HG03442 (cell line): ENCODE measurements around the gene GJB1.

Experiments used
- ATAC-seq: cut with Tn5 transposase; IDR thresholded peaks from one replicate; pipeline ENCODE4 v1.9.1; 2021; ENCODE audit warnings: mild to moderate bottlenecking, moderate library complexity; ENCODE audit not compliant: unreplicated experiment

GJB1 gene

GRCh38 chrX:71214604-71215337 lies 8.3 kb upstream of the GJB1 start:
- ATAC-seq, result no peak

DNA sequence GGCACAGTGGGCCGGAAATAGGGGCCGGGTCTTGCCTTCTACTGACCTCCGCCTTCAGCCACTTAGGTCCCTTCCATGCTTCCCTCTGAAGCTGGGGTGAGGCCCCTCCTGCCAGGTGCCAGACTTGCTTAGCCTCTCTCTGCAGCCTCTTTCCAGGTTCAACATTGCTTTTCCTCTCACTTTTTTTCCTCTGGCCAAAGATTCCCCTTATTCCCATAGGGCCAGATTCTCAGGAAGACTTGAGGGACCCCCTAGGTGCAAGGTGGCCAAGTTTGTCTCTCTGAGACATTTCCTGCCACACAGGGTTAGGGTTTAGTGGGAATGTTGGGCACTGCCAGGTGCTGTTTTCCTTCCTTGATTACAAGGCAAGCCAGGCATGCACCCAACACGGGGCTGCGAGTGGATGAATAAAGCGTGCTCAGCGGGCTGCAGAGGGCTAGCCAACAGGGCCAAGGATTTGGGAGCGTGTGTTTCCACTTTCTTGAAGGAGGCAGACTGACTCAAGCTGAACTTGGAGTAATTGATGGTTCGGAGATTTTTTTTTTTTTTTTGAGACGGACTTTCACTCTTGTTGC lies 7.6 kb upstream of the GJB1 start:
- ATAC-seq, result no peak

- no peak for ATAC-seq
Measured at GRCh38 chrX:71216485-71216884, 6.5 kb upstream of the GJB1 start.

GRCh38 chrX:71217298-71217697 lies 5.7 kb upstream of the GJB1 start:
- ATAC-seq, result no peak

DNA sequence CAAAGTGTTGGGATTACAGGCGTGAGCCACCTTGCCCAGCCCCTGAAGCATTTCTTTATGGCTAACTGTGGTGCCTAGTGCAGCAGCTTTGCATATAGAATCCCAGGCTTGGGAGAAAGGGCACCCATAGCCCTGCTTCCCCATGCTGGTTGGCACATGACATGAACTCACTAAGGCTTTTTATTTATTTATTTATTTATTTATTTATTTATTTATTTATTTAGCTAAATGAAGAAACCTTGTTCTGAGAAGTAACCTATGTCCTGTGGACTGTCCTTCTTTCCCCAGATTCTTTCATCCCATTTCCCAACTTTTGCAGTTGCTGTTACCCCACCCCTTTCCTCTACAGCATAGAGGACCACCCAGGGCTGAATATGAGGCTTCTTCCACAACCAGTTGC lies 1.9 kb upstream of the GJB1 start:
- no peak for ATAC-seq

GRCh38 chrX:71224098-71224708 lies 1.2 kb downstream of the GJB1 start:
- no peak for ATAC-seq

DNA sequence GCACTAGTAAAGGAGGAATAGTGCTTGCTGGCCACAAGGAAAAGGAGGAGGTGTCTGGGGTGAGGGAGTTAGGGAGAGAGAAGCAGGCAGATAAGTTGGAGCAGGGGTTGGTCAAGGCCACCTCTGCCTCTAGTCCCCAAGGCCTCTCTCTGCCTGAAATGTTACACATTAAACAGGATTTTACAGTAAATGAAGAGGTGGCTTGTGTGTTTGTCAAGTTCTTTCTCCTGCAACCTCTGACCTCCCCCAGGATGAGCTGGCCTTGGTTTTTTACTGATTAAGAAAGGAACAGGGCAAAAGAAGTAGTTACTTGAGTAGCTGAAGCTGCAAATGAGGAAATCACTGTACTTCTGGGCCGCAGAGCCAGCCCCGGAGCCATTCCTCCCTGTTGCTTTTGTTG lies 2.0 kb downstream of the GJB1 start:
- ATAC-seq, result no peak

GRCh38 chrX:71225676-71226075 lies 2.7 kb downstream of the GJB1 start:
- no peak for ATAC-seq

DNA sequence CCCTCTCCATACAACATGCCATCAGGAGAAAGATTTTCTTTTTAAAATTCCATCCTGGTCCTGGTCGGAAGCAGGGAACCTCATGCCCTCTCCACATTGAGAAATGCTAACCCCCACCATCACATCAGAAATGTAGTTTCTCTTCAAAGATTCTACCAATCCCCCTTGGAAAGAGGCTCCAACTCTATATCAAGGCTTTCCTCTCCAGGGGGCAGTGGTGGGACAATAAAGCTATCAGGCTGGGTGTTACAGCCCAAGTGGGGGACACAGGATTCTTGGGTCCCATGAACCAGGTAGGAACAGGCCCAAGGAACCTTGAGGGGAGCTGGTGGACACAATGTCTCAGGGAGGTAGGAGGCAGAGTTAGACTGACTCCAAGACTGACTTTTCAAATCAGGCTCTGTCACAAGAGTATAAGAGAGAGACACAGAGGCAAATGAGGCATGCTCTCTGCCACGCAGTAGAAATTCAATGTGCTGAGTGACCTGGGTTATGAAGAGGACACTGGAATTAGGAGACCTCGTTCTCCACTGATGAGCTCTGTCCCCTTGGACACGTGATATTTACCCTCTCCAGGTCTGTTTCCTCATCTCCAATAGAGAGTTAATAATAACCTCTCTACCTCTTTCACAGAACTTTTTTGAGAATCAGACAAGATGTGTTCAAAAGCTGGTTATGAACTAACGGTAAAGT lies 4.5 kb downstream of the GJB1 start:
- no peak for ATAC-seq

DNA sequence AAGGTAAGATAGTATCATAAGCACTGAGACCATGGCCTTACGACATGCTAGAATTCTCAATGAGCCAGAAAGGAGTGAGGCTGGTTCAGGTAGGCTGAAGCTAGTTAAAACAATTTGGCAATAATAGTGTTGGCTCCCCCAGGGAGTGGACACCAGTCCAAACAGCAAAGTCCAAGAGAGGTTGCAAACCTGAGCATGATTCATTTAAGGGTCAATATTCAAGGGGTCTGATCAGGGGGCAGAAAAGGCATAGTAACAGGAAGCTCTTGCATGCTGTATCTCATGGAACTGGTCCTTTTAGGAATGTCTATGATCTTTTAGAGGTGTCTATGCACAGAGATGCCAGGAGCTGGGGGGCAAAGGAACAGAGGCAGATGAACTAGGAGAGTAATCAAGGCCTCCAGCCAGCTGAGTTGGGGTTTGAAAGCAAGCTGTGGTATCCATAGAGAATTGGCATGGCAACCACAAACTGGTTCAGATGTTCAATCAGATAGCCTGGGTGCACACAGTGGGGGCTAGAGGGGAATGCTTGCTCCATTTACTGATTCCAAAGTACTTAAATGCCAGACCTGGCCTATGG lies 5.1 kb downstream of the GJB1 start:
- ATAC-seq, result no peak

DNA sequence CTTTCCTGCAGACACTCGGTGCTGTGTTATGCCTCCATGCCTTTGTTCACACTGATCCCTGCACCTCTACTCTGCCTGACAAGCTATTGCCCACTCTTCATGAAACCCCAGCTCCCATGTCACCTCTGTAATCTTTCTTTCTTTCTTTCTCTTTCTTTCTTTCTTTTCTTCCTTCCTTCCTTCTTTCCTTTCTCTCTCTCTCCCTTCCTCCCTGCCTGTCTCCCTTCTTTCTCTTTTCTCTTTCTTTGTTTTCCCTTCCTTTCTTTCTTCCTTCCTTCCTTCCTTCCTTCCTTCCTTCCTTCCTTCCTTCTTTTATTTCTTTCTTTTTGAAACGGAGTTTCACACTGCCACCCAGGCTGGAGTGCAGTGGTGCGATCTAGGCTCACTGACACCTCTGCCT lies 12.5 kb downstream of the GJB1 start:
- no peak for ATAC-seq

DNA sequence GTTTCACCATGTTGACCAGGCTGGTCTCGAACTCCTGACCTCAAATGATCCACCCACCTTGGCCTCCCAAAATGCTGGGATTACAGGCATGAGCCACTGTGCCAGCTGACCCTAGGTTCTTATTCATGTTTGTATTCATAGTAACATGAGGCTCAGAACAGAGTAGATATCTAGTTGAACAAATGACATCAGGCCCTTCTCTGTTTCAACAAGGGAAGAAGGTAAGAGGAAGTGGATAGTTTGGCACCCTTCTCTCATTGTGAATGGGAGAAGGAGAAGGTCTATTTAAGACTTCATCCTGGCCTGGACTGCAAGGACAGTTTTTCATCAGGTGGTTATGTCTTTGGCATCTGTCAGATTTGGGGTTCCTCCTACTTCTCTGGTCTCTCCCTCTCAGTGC lies 13.8 kb downstream of the GJB1 start:
- no peak for ATAC-seq

- no peak for ATAC-seq
Measured at GRCh38 chrX:71239781-71240180, 16.8 kb downstream of the GJB1 start.

DNA sequence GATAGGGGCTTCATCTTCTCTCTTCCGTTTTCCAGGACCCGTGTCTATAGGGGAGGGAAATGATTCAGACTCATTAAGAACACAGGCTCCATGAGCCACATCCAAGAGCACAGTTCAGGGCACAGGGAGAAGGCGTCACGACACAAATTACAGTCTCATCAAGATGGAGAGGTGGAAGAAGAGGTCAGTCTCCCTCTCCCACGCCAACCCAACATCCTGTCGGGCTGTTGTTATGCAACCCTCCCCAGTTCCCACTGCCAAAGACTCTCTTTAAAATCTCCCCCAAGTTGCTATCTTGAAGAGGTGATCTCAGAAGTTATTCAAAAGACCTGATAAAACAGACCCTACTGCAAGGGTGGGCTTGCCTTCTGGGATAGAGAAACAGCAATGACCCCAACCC lies 18.3 kb downstream of the GJB1 start:
- no peak for ATAC-seq

- no peak for ATAC-seq
Measured at GRCh38 chrX:71244359-71245128, 21.5 kb downstream of the GJB1 start.

GRCh38 chrX:71245159-71245558 lies 22.1 kb downstream of the GJB1 start:
- no peak for ATAC-seq

GRCh38 chrX:71250841-71251240 lies 27.8 kb downstream of the GJB1 start:
- no peak for ATAC-seq

- ATAC-seq, result no peak
Measured at GRCh38 chrX:71251466-71251973, 28.5 kb downstream of the GJB1 start.

DNA sequence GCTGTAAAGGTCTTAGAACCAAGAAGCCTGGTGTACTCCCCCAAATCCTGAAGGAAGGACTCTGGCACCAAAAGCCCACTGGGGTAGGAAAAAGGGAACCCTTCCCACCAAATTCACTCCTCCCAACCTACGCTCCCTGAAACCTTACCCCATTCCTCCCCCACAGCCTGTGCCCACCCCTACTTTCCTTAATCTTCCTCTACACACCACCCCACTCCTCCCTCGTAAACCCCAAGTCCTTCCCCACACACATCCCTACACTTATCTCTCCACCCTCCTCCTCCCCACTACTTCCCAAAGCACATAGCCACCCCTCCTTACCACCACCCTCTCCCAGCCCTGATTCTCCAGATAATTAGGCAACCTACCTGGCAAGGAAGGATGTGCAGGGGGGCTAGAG lies 29.2 kb downstream of the GJB1 start:
- ATAC-seq, result no peak

- ATAC-seq, result no peak
Measured at GRCh38 chrX:71253253-71254091, 30.4 kb downstream of the GJB1 start.
